H1 (cell line): ENCODE measurements around the gene EPHB1. TPM values are rescaled to one million over a fixed set of nuclear protein-coding genes. Genes with fewer than 3 reads are reported as not detected.
A peak's percentile ranks its signal among the peaks of the same experiment; 100 is the strongest.

Experiments
- CTCF ChIA-PET: fragments of 300-600 bp; sonication (Branson Sonifier 250); formaldehyde crosslinking; loops from one replicate; lab custom pipeline; 2021; ENCODE audit not compliant: partially characterized antibody; lab: Charles Lee
- POLR2A ChIA-PET: fragments of 300-600 bp; sonication (Branson Sonifier 250); formaldehyde crosslinking; loops from one replicate; lab custom pipeline; 2021; ENCODE audit warnings: inconsistent platforms; ENCODE audit not compliant: partially characterized antibody; lab: Charles Lee
- DNase-seq, 2 experiments: peaks; one replicate each; pipeline versions ENCODE4 v3.0.0 to v3.0.0-alpha.2; 2010 to 2022; ENCODE audit warnings: low spot score in 2 of 2, low read depth in 1 of 2, mixed read lengths in 1 of 2
- FAIRE-seq: peaks from 2 replicates; lab custom pipeline; 2011; peaks lifted over from hg19 to GRCh38; lab: Jason Lieb, UNC
- H2AFZ ChIP-seq: 2 replicates; pipeline ENCODE4 v1.8.1; 2012; ENCODE audit warnings: low read length, inconsistent platforms
- H2AK5ac ChIP-seq: 2 replicates; pipeline ENCODE4 v1.6.1; 2013; ENCODE audit warnings: low read depth, low read length
- H2BK120ac ChIP-seq: replicated peaks from 2 replicates; pipeline ENCODE3; 2013; ENCODE audit warnings: low read depth, low read length, inconsistent platforms
- H2BK12ac ChIP-seq: 2 replicates; pipeline ENCODE4 v1.6.1; 2013; ENCODE audit warnings: low read depth, low read length
- H2BK15ac ChIP-seq: 2 replicates; pipeline ENCODE4 v1.6.1; 2013; ENCODE audit warnings: low read length
- H2BK20ac ChIP-seq: 2 replicates; pipeline ENCODE4 v1.6.1; 2013; ENCODE audit warnings: low read length
- H2BK5ac ChIP-seq: 2 replicates; pipeline ENCODE4 v1.6.1; 2013; ENCODE audit warnings: low read depth, low read length
- H3K14ac ChIP-seq: 2 replicates; pipeline ENCODE4 v1.6.1; 2013; ENCODE audit warnings: inconsistent platforms; ENCODE audit not compliant: insufficient read length
- H3K18ac ChIP-seq: 2 replicates; pipeline ENCODE4 v1.6.1; 2013; ENCODE audit warnings: low read length; ENCODE audit errors: extremely low read depth
- H3K23ac ChIP-seq: 2 replicates; pipeline ENCODE4 v1.6.1; 2013; ENCODE audit warnings: inconsistent platforms; ENCODE audit not compliant: insufficient read length
- H3K23me2 ChIP-seq: 2 replicates; pipeline ENCODE4 v1.6.1; 2013; ENCODE audit warnings: low read depth, low read length
- H3K27ac ChIP-seq: 2 replicates; pipeline ENCODE4 v1.6.1; 2011; ENCODE audit warnings: low read depth, low read length, inconsistent platforms
- H3K27me3 ChIP-seq, 4 experiments: replicated peaks in 1 of 4; 1 replicate in 1 of 4; 2 replicates in 3 of 4; pipeline versions ENCODE4 v1.6.1 to v1.8.1; 2011 to 2013; ENCODE audit warnings: low read length in 3 of 4, mild to moderate bottlenecking in 3 of 4, inconsistent platforms in 2 of 4, mixed read lengths in 2 of 4, moderate library complexity in 1 of 4; ENCODE audit not compliant: control insufficient read depth in 3 of 4, insufficient read depth in 3 of 4; ENCODE audit errors: extremely low read depth in 1 of 4
- H3K36me3 ChIP-seq, 4 experiments: 2 replicates each; pipeline versions ENCODE4 v1.6.1 to v1.8.1; 2011 to 2013; ENCODE audit warnings: mild to moderate bottlenecking in 4 of 4, low read length in 3 of 4, moderate library complexity in 2 of 4, control low read depth in 1 of 4, inconsistent platforms in 1 of 4; ENCODE audit not compliant: insufficient read depth in 4 of 4, control insufficient read depth in 2 of 4
- H3K4ac ChIP-seq: replicated peaks from 2 replicates; pipeline ENCODE3; 2013; ENCODE audit warnings: low read length, low read depth, mixed read lengths, inconsistent platforms; ENCODE audit not compliant: insufficient read length
- H3K4me1 ChIP-seq, 4 experiments: replicated peaks in 1 of 4; 1 replicate in 1 of 4; 2 replicates in 3 of 4; pipeline versions ENCODE4 v1.6.1 to v1.8.1; 2011 to 2013; ENCODE audit warnings: low read length in 3 of 4, inconsistent platforms in 2 of 4, mixed read lengths in 1 of 4; ENCODE audit not compliant: insufficient read depth in 4 of 4, control insufficient read depth in 3 of 4
- H3K4me2 ChIP-seq, 2 experiments: 2 replicates each; pipeline versions ENCODE4 v1.6.1 to v1.8.1; 2011 to 2013; ENCODE audit warnings: low read depth in 2 of 2, low read length in 2 of 2, control low read depth in 1 of 2, inconsistent platforms in 1 of 2, mild to moderate bottlenecking in 1 of 2; ENCODE audit not compliant: insufficient read depth in 1 of 2
- H3K4me3 ChIP-seq, 4 experiments: fragments of 200-600, 300-600 bp in 1 of 4; sonication (generic), shearing (Covaris generic), sonication (Bioruptor Twin) in 1 of 4; 2 replicates each; pipeline versions ENCODE4 v1.5.1 to v1.8.1; 2011 to 2016; ENCODE audit warnings: low read length in 4 of 4, low read depth in 3 of 4, control low read depth in 2 of 4, inconsistent platforms in 2 of 4, mild to moderate bottlenecking in 2 of 4, mixed read lengths in 1 of 4, moderate library complexity in 1 of 4; ENCODE audit not compliant: insufficient read depth in 2 of 4; ENCODE audit errors: extremely low read depth in 1 of 4
- H3K56ac ChIP-seq: replicated peaks from 2 replicates; pipeline ENCODE3; 2013; ENCODE audit warnings: low read depth, mild to moderate bottlenecking, mixed read lengths, low read length, inconsistent platforms; ENCODE audit not compliant: insufficient read length
- H3K79me1 ChIP-seq: 2 replicates; pipeline ENCODE4 v1.6.1; 2013; ENCODE audit warnings: low read depth, low read length, control low read depth
- H3K79me2 ChIP-seq, 2 experiments: 2 replicates each; pipeline versions ENCODE4 v1.6.1 to v1.8.1; 2012 to 2013; ENCODE audit warnings: low read length in 2 of 2, mild to moderate bottlenecking in 2 of 2, inconsistent platforms in 1 of 2; ENCODE audit not compliant: insufficient read depth in 2 of 2, control insufficient read depth in 1 of 2
- H3K9ac ChIP-seq, 4 experiments: replicated peaks in 1 of 4; 1 replicate in 1 of 4; 2 replicates in 3 of 4; pipeline versions ENCODE4 v1.6.1 to v1.8.1; 2011 to 2013; ENCODE audit warnings: low read depth in 3 of 4, low read length in 3 of 4, control low read depth in 2 of 4, mild to moderate bottlenecking in 2 of 4, moderate library complexity in 2 of 4, inconsistent platforms in 1 of 4; ENCODE audit errors: extremely low read depth in 1 of 4
- H3K9me3 ChIP-seq, 2 experiments: 2 replicates each; pipeline versions ENCODE4 v1.6.1 to v1.8.1; 2012 to 2013; ENCODE audit warnings: mild to moderate bottlenecking in 2 of 2, moderate library complexity in 2 of 2, control low read depth in 1 of 2, inconsistent platforms in 1 of 2, low read depth in 1 of 2, low read length in 1 of 2, mixed read lengths in 1 of 2; ENCODE audit not compliant: insufficient read depth in 2 of 2
- H4K20me1 ChIP-seq, 2 experiments: replicated peaks in 1 of 2; 2 replicates each; pipeline versions ENCODE3 to v1.8.1; 2011 to 2013; ENCODE audit warnings: inconsistent platforms in 2 of 2, low read length in 2 of 2, mild to moderate bottlenecking in 1 of 2; ENCODE audit not compliant: insufficient read depth in 2 of 2, control insufficient read depth in 1 of 2
- H4K5ac ChIP-seq: 2 replicates; pipeline ENCODE4 v1.6.1; 2013; ENCODE audit warnings: low read length, low read depth, mixed read lengths, inconsistent platforms; ENCODE audit not compliant: insufficient read length
- H4K8ac ChIP-seq: 2 replicates; pipeline ENCODE4 v1.8.0; 2013; ENCODE audit warnings: mild to moderate bottlenecking, moderate library complexity, low read length, inconsistent platforms; ENCODE audit not compliant: insufficient read depth; ENCODE audit errors: extremely low read depth
- H4K91ac ChIP-seq: replicated peaks from 2 replicates; pipeline ENCODE3; 2013; ENCODE audit warnings: low read length, mixed read lengths, inconsistent platforms; ENCODE audit not compliant: insufficient read length
- E2F6 ChIP-seq: IDR thresholded peaks from 2 replicates; pipeline ENCODE4 v1.6.1; 2012; ENCODE audit warnings: inconsistent platforms
- EZH2 ChIP-seq: fragments of 200-600 bp; sonication (generic); IDR thresholded peaks from 2 replicates; pipeline ENCODE4 v1.7.1; 2012; ENCODE audit warnings: low read depth, mild to moderate bottlenecking, moderate library complexity, low read length, inconsistent platforms; ENCODE audit not compliant: severe bottlenecking
- GABPA ChIP-seq: IDR thresholded peaks from 2 replicates; pipeline ENCODE4 v1.6.1; 2011; ENCODE audit warnings: mild to moderate bottlenecking, low read length, moderate library complexity, borderline replicate concordance; ENCODE audit not compliant: insufficient read depth
- KDM4A ChIP-seq: IDR thresholded peaks from one replicate; pipeline ENCODE4 v1.7.1; 2012; ENCODE audit warnings: low read depth, mild to moderate bottlenecking, moderate library complexity, low read length, inconsistent platforms; ENCODE audit not compliant: severe bottlenecking
- MAFK ChIP-seq: IDR thresholded peaks from 2 replicates; pipeline ENCODE4 v1.6.1; 2012; ENCODE audit warnings: low read depth, mild to moderate bottlenecking, improper control_type of control experiment, low read length
- SUZ12 ChIP-seq: fragments of 200-600 bp; sonication (generic); IDR thresholded peaks from 2 replicates; pipeline ENCODE4 v1.6.1; 2012; ENCODE audit warnings: mild to moderate bottlenecking, inconsistent platforms, low read length, moderate library complexity, mixed read lengths
- TAF7 ChIP-seq: optimal IDR thresholded peaks from 2 replicates; pipeline ENCODE3; 2011; ENCODE audit warnings: low read depth, mild to moderate bottlenecking, inconsistent platforms, low read length, moderate library complexity, borderline replicate concordance
- TEAD4 ChIP-seq: IDR thresholded peaks from 2 replicates; pipeline ENCODE4 v1.6.1; 2012; ENCODE audit warnings: low read depth, low read length, inconsistent platforms, mixed read lengths
- WGBS, 2 experiments: shearing (Covaris generic) in 1 of 2; methylation state at CpG; one replicate each; pipeline versions ENCODE4 v1.1.6 to v1.1.7; 2013 to 2015; ENCODE audit warnings: low lambda C conversion rate in 2 of 2, mixed read lengths in 2 of 2, inconsistent platforms in 1 of 2, low coverage in 1 of 2, missing lambda C conversion rate in 1 of 2; ENCODE audit not compliant: insufficient replicate concordance in 2 of 2, insufficient coverage in 1 of 2, insufficient read length in 1 of 2; ENCODE audit errors: extremely low coverage in 1 of 2, missing lambda C conversion rate in 1 of 2; 5-methylcytosine and 5-hydroxymethylcytosine counted together
- polyA plus RNA-seq, 7 experiments: library from polyadenylated mRNA; depleted of rRNA in 3 of 7; stranded (reverse) in 5 of 7; unstranded in 2 of 7; fragments of >200 nt in 5 of 7; fragments of 200-250 nt in 2 of 7; gene quantifications; 1 replicate in 5 of 7; 2 replicates in 1 of 7; 4 replicates in 1 of 7; pipeline versions ENCODE4 v1.2.1 to v1.2.3, GENCODE V29; 2011 to 2013; ENCODE audit warnings: missing spikeins in 2 of 7, mixed read lengths in 2 of 7
- total RNA-seq: library from RNA; stranded (reverse); fragmentation: NEBNext Ultra II Directional; extraction: Animal tissue kit (Norgen Biotek cat#: 25700); gene quantifications from 2 replicates; pipeline ENCODE4 v1.2.1, GENCODE V29; 2021

Gene EPHB1
- total and polyA plus RNA-seq, 2 of the 8 experiments (the other 6 are each of a cell fraction or from before 2014, with no cell fraction given): 3.5 to 5.9 TPM

- Histone ChIP-seq H2AFZ (peak overlapping the region; percentile 71; the same call in 1 of the 2 replicates), H3K79me1 (no peaks in the 10 kb centered on the region; the same call in 1 of the 2 replicates), H3K4me1 (peaks cover 3 to 17% (median 12%) of the 10 kb centered on the region in 4 experiments; a peak in 6 of 7 replicates), H3K18ac (peak overlapping the region; percentile 60; the same call in 1 of the 2 replicates), H3K36me3 (no peaks in the 10 kb centered on the region; a peak in 1 of 8 replicates), H2BK15ac (no peak overlapping the region), H3K4me3 (peak overlapping the region; percentile 46 to 73 (median 67)), H3K27ac (no peak overlapping the region), H4K8ac (peak overlapping the region; percentile 73; the same call in 1 of the 2 replicates), H4K5ac (no peak overlapping the region), H2AK5ac (no peak overlapping the region), H3K23ac (no peak overlapping the region), H3K4me2 (peak overlapping the region; percentile 85 to 99), H3K9me3 (no peaks in the 10 kb centered on the region), H2BK20ac (no peak overlapping the region), H3K27me3 (peaks cover 14 to 42% (median 33%) of the 10 kb centered on the region in 4 experiments), H3K4ac (no peak overlapping the region), H4K20me1 (peaks cover 1 to 2% of the 10 kb centered on the region in 2 experiments), H2BK12ac (peak overlapping the region; percentile 50; the same call in 1 of the 2 replicates), H3K79me2 (no peaks in the 10 kb centered on the region), H3K23me2 (peaks cover 19% of the 10 kb centered on the region; the same call in 1 of the 2 replicates), H3K14ac (no peak overlapping the region), H4K91ac (no peak overlapping the region), H2BK120ac (no peak overlapping the region), H2BK5ac (no peak overlapping the region), H3K9ac (peak overlapping the region in 2 of 4 experiments; percentile 21 to 49; a peak in 4 of 7 replicates), H3K56ac (no peak overlapping the region)
- CTCF ChIA-PET: interaction anchor here (0.7 to 9.0 kb wide), 27 partner anchors 11 to 709 kb away, joined by 3 to 84 read pairs (median 6); partner anchors contain the start of gene KY
- WGBS, 2 experiments: 4% methylated on average over 29 of the region's 50 CpGs; no CpG with 5 or more reads in 1 of the 2 experiments
- FAIRE-seq (no peak), DNase-seq (peak in 1 of 2 experiments; percentile 81)
- POLR2A ChIA-PET: interaction anchor here (1.5 to 2.1 kb wide), 2 partner anchors 9 to 15 kb away, joined by 6 to 7 read pairs; no protein-coding TSS in a partner anchor
- TF ChIP-seq E2F6 (peak; percentile 41; the same call in 1 of the 2 replicates), MAFK (no peak), TEAD4 (no peak), SUZ12 (peak; percentile 57; the same call in 1 of the 2 replicates), KDM4A (peak; percentile 26), TAF7 (peak; percentile 16), GABPA (peak; percentile 55; the same call in 1 of the 2 replicates), EZH2 (peak; percentile 18)
Measured at GRCh38 chr3:134795746-134796280, 753 bp downstream of the EPHB1 start.
